Liver (tissue), 9 donors: ENCODE results near the gene DNAH8. TPM values are rescaled to one million over a fixed set of nuclear protein-coding genes. Genes with fewer than 3 reads are reported as not detected.

Experiments
- DNase-seq: peaks from one replicate; pipeline ENCODE4 v3.0.0-alpha.2; 2017; ENCODE audit warnings: low spot score
- H3K27ac ChIP-seq, 2 donors: one replicate each; pipeline ENCODE4 v1.7.0; 2013; ENCODE audit warnings: inconsistent platforms in 2 of 2, low read length in 2 of 2, control low read depth in 1 of 2, low read depth in 1 of 2, mild to moderate bottlenecking in 1 of 2
- H3K27me3 ChIP-seq, 4 donors: one replicate each; pipeline versions ENCODE4 v1.6.1 to v1.7.0; 2013; ENCODE audit warnings: low read length in 3 of 4, inconsistent platforms in 1 of 4, mild to moderate bottlenecking in 1 of 4, moderate library complexity in 1 of 4; ENCODE audit not compliant: control insufficient read depth in 4 of 4, insufficient read depth in 4 of 4
- H3K36me3 ChIP-seq, 4 donors: one replicate each; pipeline versions ENCODE4 v1.6.1 to v1.7.0; 2013; ENCODE audit warnings: low read length in 3 of 4, mild to moderate bottlenecking in 3 of 4, low read depth in 1 of 4, moderate library complexity in 1 of 4; ENCODE audit not compliant: control insufficient read depth in 4 of 4, insufficient read depth in 3 of 4
- H3K4me1 ChIP-seq, 4 donors: one replicate each; pipeline versions ENCODE4 v1.6.1 to v1.7.0; 2013; ENCODE audit warnings: low read length in 3 of 4, mild to moderate bottlenecking in 3 of 4, moderate library complexity in 1 of 4; ENCODE audit not compliant: control insufficient read depth in 4 of 4, insufficient read depth in 4 of 4
- H3K4me3 ChIP-seq, 3 donors: one replicate each; pipeline versions ENCODE4 v1.6.1 to v1.7.0; 2013; ENCODE audit warnings: low read length in 3 of 3, control low read depth in 1 of 3, low read depth in 1 of 3, mild to moderate bottlenecking in 1 of 3
- H3K9ac ChIP-seq, 2 donors: one replicate each; pipeline ENCODE4 v1.7.0; 2013; ENCODE audit warnings: low read length in 2 of 2, mild to moderate bottlenecking in 2 of 2, moderate library complexity in 2 of 2, control low read depth in 1 of 2, low read depth in 1 of 2
- H3K9me3 ChIP-seq, 4 donors: one replicate each; pipeline versions ENCODE4 v1.6.1 to v1.7.0; 2013; ENCODE audit warnings: low read length in 3 of 4; ENCODE audit not compliant: control insufficient read depth in 4 of 4
- EGR1 ChIP-seq, 2 donors: IDR thresholded peaks; 2 replicates each; pipeline ENCODE4 v1.6.1; 2016 to 2018; ENCODE audit warnings: antibody characterized with exemption in 2 of 2, low read depth in 2 of 2
- FOXA1 ChIP-seq: IDR thresholded peaks from 2 replicates; pipeline ENCODE4 v1.6.1; 2016; ENCODE audit warnings: antibody characterized with exemption
- FOXA2 ChIP-seq: IDR thresholded peaks from 2 replicates; pipeline ENCODE4 v1.6.1; 2016; ENCODE audit warnings: antibody characterized with exemption
- GABPA ChIP-seq, 2 donors: IDR thresholded peaks in 1 of 2; conservative IDR thresholded peaks in 1 of 2; 2 replicates each; pipeline ENCODE4 v1.6.1; 2016; ENCODE audit warnings: antibody characterized with exemption in 2 of 2, mild to moderate bottlenecking in 1 of 2, moderate library complexity in 1 of 2
- JUND ChIP-seq, 2 donors: IDR thresholded peaks; 2 replicates each; pipeline ENCODE4 v1.6.1; 2016; ENCODE audit warnings: antibody characterized with exemption in 2 of 2
- NR2F2 ChIP-seq: IDR thresholded peaks from 2 replicates; pipeline ENCODE4 v1.6.1; 2016; ENCODE audit warnings: antibody characterized with exemption
- RAD21 ChIP-seq, 2 donors: IDR thresholded peaks; 2 replicates each; pipeline ENCODE4 v1.6.1; 2016; ENCODE audit warnings: antibody characterized with exemption in 2 of 2, mild to moderate bottlenecking in 2 of 2
- RXRA ChIP-seq, 2 donors: IDR thresholded peaks; 2 replicates each; pipeline ENCODE4 v1.6.1; 2017 to 2018; ENCODE audit warnings: antibody characterized with exemption in 2 of 2, mild to moderate bottlenecking in 1 of 2
- SP1 ChIP-seq: IDR thresholded peaks from 2 replicates; pipeline ENCODE4 v1.6.1; 2018; ENCODE audit warnings: antibody characterized with exemption, mild to moderate bottlenecking
- TAF1 ChIP-seq: conservative IDR thresholded peaks from 2 replicates; pipeline ENCODE4 v1.6.1; 2016; ENCODE audit warnings: antibody characterized with exemption, mild to moderate bottlenecking
- YY1 ChIP-seq: IDR thresholded peaks from 2 replicates; pipeline ENCODE4 v1.6.1; 2016; ENCODE audit warnings: antibody characterized with exemption, mild to moderate bottlenecking
- WGBS: extraction: QIAGEN DNeasy Blood & Tissue Kit; methylation state at CpG from one replicate; pipeline ENCODE4 v1.1.7; 2013; 5-methylcytosine and 5-hydroxymethylcytosine counted together
- polyA plus RNA-seq, 2 donors: library from polyadenylated mRNA; stranded (reverse) in 1 of 2; unstranded in 1 of 2; fragments of 200-250 nt in 1 of 2; fragments of >200 nt in 1 of 2; fragmentation: Nextera tagmentation in 1 of 2; extraction: Ambion mirVana in 1 of 2; gene quantifications; one replicate each; pipeline versions ENCODE4 v1.2.1 to v1.2.3, GENCODE V29; 2013 to 2015
- total RNA-seq, 2 donors: library from RNA; depleted of rRNA; stranded (reverse); fragments of >200 nt; gene quantifications; one replicate each; pipeline ENCODE4 v1.2.3, GENCODE V29; 2014
- TF ChIP-seq, protein P1 (sequence below): IDR thresholded peaks from 2 replicates; pipeline ENCODE4 v1.6.1; 2016; ENCODE audit warnings: antibody characterized with exemption
- TF ChIP-seq, protein P2 (sequence below): IDR thresholded peaks from 2 replicates; pipeline ENCODE4 v1.6.1; 2016; ENCODE audit warnings: antibody characterized with exemption
- TF ChIP-seq, protein P3 (sequence below): IDR thresholded peaks from 2 replicates; pipeline ENCODE4 v1.6.1; 2016; ENCODE audit warnings: antibody characterized with exemption, mild to moderate bottlenecking
- donor health status: healthy.
- donor health status: healthy.
- donor health status: healthy.
- donor health status: healthy.
- donor health status: healthy.

DNAH8 gene
- total and polyA plus RNA-seq, 4 donors: under 0.01 to 0.05 TPM; not detected in 2

DNA sequence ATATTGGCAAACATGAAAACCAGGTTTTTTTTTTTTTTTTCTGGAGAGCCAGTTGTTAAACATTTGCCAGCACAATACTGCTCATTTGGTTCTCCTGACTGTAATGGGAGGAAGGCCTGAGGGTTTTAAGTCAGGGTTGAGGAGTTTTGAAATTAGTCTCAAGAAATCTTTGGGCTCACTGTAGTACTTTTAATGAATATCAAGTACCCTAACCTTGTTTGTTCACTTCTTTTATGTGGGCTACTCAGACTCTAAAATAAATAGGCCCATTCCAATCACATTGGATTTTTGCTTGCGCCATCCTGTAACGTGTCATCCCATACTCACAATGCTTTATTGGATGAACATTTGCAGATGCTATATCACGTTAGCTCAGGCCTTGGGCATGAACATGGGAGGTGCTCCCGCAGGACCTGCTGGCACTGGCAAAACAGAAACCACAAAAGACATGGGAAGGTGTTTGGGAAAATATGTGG is 146.9 kb downstream of the DNAH8 start:
- H3K27ac ChIP-seq: no peak overlapping the region
- no peaks in the 10 kb centered on the region for H3K36me3 ChIP-seq
- TF ChIP-seq FOXA1: no peak
- TF ChIP-seq, protein P1, sequence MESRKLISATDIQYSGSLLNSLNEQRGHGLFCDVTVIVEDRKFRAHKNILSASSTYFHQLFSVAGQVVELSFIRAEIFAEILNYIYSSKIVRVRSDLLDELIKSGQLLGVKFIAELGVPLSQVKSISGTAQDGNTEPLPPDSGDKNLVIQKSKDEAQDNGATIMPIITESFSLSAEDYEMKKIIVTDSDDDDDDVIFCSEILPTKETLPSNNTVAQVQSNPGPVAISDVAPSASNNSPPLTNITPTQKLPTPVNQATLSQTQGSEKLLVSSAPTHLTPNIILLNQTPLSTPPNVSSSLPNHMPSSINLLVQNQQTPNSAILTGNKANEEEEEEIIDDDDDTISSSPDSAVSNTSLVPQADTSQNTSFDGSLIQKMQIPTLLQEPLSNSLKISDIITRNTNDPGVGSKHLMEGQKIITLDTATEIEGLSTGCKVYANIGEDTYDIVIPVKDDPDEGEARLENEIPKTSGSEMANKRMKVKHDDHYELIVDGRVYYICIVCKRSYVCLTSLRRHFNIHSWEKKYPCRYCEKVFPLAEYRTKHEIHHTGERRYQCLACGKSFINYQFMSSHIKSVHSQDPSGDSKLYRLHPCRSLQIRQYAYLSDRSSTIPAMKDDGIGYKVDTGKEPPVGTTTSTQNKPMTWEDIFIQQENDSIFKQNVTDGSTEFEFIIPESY: no peak
- TF ChIP-seq NR2F2: no peak
- no peak for TF ChIP-seq RXRA (IDR thresholded peaks at IDR 0.05)
- peak; percentile 4 for TF ChIP-seq SP1
- TF ChIP-seq JUND (IDR thresholded peaks at IDR 0.05): peak in 1 of 2 donors; percentile 15
- H3K27me3 ChIP-seq: no peaks in the 10 kb centered on the region
- no peak overlapping the region for H3K4me3 ChIP-seq
- peaks cover 7 to 35% (median 24%) of the 10 kb centered on the region in 4 donors for H3K4me1 ChIP-seq
- no peaks in the 10 kb centered on the region for H3K9me3 ChIP-seq
- DNase-seq: no peak
- no peak overlapping the region for H3K9ac ChIP-seq
- 79% methylated on average over 4 of the region's 4 CpGs for WGBS

DNA sequence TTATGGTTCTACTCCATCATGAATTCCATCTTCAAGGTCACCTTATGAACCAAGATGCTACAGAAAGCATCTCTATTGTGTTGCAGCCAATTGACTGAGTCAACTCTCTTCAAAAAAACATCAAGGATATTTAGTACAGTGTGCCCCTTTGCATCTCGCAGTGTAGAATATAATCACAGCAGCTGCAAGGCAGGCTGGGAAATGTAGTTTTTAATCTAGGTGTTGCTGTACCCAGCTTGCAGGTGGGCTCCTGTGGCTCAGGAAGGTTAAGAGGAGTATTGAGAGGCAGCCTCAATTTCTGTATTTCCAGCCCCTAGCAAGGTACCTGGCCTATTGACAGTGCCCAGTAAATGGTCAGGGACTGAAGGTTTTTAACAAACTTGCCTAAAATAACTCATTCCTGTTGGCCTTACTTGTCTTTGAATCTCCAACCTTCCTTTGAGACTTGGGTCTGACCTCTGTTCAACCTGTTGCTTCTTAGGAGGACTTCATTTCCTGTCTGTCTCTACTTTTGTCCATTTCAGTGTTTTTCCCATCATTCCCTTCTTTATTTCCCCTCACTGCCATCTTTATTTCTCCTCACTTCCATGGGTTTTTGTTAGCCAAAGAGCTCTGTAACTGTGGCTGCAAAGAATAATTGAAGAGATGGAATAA is 150.5 kb downstream of the DNAH8 start:
- Histone ChIP-seq H3K4me1 (peaks cover 4 to 10% (median 6%) of the 10 kb centered on the region in 4 donors), H3K4me3 (no peak overlapping the region), H3K36me3 (no peaks in the 10 kb centered on the region), H3K9me3 (no peaks in the 10 kb centered on the region), H3K27me3 (no peaks in the 10 kb centered on the region), H3K9ac (no peak overlapping the region), H3K27ac (no peak overlapping the region)
- TF ChIP-seq, protein P2, sequence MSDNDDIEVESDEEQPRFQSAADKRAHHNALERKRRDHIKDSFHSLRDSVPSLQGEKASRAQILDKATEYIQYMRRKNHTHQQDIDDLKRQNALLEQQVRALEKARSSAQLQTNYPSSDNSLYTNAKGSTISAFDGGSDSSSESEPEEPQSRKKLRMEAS: no peak
- no peak for TF ChIP-seq NR2F2
- no peak for TF ChIP-seq RAD21 (IDR thresholded peaks at IDR 0.05)
- TF ChIP-seq JUND (IDR thresholded peaks at IDR 0.05): no peak
- TF ChIP-seq YY1: no peak
- TF ChIP-seq FOXA1: no peak
- 75% methylated on average over 1 of the region's 1 CpG for WGBS
- DNase-seq: no peak

DNA sequence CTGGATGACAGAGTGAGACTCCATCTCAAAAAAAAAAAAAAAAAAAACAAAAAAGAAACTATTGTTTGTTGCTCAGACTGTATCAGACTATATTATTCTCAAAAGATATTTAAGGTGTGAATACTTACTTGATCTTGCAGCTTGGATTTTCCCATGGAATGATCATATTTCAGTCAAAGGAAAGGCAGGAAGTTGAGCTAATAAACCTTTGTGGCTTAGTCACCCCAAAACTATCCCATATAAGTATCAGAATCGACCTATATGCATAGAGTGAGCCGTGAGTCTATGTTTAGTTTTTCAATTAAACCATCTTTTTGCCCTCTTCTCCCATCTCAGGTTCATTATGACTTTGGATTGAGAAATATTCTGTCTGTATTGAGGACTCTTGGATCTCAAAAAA is 152.6 kb downstream of the DNAH8 start:
- Histone ChIP-seq H3K4me1 (no peaks in the 10 kb centered on the region), H3K4me3 (no peak overlapping the region), H3K27ac (no peak overlapping the region), H3K9ac (no peak overlapping the region), H3K27me3 (no peaks in the 10 kb centered on the region), H3K9me3 (no peaks in the 10 kb centered on the region), H3K36me3 (no peaks in the 10 kb centered on the region)
- 89% methylated on average over 2 of the region's 2 CpGs for WGBS
- TF ChIP-seq YY1 (no peak), SP1 (no peak), TAF1 (no peak), JUND (IDR thresholded peaks at IDR 0.05) (no peak), NR2F2 (no peak), EGR1 (IDR thresholded peaks at IDR 0.05; ENCODE audit: low read depth in 2 of 2) (no peak), RAD21 (IDR thresholded peaks at IDR 0.05) (no peak), FOXA1 (no peak), GABPA (IDR thresholded peaks at IDR 0.05 in 1 of 2, conservative IDR thresholded peaks at IDR 0.05 in 1 of 2) (no peak), FOXA2 (no peak)
- TF ChIP-seq, protein P3, sequence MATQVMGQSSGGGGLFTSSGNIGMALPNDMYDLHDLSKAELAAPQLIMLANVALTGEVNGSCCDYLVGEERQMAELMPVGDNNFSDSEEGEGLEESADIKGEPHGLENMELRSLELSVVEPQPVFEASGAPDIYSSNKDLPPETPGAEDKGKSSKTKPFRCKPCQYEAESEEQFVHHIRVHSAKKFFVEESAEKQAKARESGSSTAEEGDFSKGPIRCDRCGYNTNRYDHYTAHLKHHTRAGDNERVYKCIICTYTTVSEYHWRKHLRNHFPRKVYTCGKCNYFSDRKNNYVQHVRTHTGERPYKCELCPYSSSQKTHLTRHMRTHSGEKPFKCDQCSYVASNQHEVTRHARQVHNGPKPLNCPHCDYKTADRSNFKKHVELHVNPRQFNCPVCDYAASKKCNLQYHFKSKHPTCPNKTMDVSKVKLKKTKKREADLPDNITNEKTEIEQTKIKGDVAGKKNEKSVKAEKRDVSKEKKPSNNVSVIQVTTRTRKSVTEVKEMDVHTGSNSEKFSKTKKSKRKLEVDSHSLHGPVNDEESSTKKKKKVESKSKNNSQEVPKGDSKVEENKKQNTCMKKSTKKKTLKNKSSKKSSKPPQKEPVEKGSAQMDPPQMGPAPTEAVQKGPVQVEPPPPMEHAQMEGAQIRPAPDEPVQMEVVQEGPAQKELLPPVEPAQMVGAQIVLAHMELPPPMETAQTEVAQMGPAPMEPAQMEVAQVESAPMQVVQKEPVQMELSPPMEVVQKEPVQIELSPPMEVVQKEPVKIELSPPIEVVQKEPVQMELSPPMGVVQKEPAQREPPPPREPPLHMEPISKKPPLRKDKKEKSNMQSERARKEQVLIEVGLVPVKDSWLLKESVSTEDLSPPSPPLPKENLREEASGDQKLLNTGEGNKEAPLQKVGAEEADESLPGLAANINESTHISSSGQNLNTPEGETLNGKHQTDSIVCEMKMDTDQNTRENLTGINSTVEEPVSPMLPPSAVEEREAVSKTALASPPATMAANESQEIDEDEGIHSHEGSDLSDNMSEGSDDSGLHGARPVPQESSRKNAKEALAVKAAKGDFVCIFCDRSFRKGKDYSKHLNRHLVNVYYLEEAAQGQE: no peak
- TF ChIP-seq, protein P2: no peak
- no peak for DNase-seq
